Stimulated activated CD8-positive, alpha-beta memory T cell treated with anti-CD3 and anti-CD28 coated beads, Interleukin-15, amount 100 ng/mL, for 1 hour (primary cell): ENCODE results near the gene SLC22A4.

Source experiments
- DNase-seq: peaks from one replicate; pipeline ENCODE4 v3.0.0-alpha.2; 2020; ENCODE audit warnings: low read depth

SLC22A4 gene

GRCh38 chr5:132300577-132301343 lies 6.6 kb downstream of the SLC22A4 start:
- DNase-seq = no peak

- DNase-seq = no peak
Observed at GRCh38 chr5:132301344-132302271, 7.4 kb downstream of the SLC22A4 start.

- DNase-seq = no peak
Observed at GRCh38 chr5:132302413-132302812, 8.2 kb downstream of the SLC22A4 start.

- no peak for DNase-seq
Observed at GRCh38 chr5:132303589-132303988, 9.4 kb downstream of the SLC22A4 start.

GRCh38 chr5:132305420-132305819 lies 11.2 kb downstream of the SLC22A4 start:
- DNase-seq = no peak

GRCh38 chr5:132308701-132309100 lies 14.5 kb downstream of the SLC22A4 start:
- no peak for DNase-seq

GRCh38 chr5:132309679-132310078 lies 15.5 kb downstream of the SLC22A4 start:
- no peak for DNase-seq

GRCh38 chr5:132310141-132310834 lies 16.1 kb downstream of the SLC22A4 start:
- DNase-seq = no peak

GRCh38 chr5:132313366-132313765 lies 19.2 kb downstream of the SLC22A4 start:
- no peak for DNase-seq

GRCh38 chr5:132313961-132314432 lies 19.8 kb downstream of the SLC22A4 start:
- DNase-seq = no peak

- DNase-seq = no peak
Observed at GRCh38 chr5:132315529-132316067, 21.4 kb downstream of the SLC22A4 start.

- DNase-seq = no peak
Observed at GRCh38 chr5:132319975-132320374, 25.8 kb downstream of the SLC22A4 start.

- no peak for DNase-seq
Observed at GRCh38 chr5:132321109-132321721, 27.0 kb downstream of the SLC22A4 start.

GRCh38 chr5:132322266-132322665 lies 28.1 kb downstream of the SLC22A4 start:
- DNase-seq = no peak

GRCh38 chr5:132323202-132323601 lies 29.0 kb downstream of the SLC22A4 start:
- no peak for DNase-seq

- no peak for DNase-seq
Observed at GRCh38 chr5:132325691-132326090, 31.5 kb downstream of the SLC22A4 start.

GRCh38 chr5:132327252-132327955 lies 33.2 kb downstream of the SLC22A4 start:
- no peak for DNase-seq

- DNase-seq = no peak
Observed at GRCh38 chr5:132334812-132335211, 40.6 kb downstream of the SLC22A4 start.

- no peak for DNase-seq
Observed at GRCh38 chr5:132335402-132335801, 41.2 kb downstream of the SLC22A4 start.

GRCh38 chr5:132339502-132339901 lies 45.3 kb downstream of the SLC22A4 start:
- no peak for DNase-seq
